GM19238 (cell line): Measurements from ENCODE around the gene RNF225.
"Not testable (repeated sequence)": the region's sequence is repeated elsewhere in the genome, so short reads cannot be mapped to it uniquely, and the experiment has no call there.

Experiments used
- DNase-seq: peaks from one replicate; pipeline ENCODE4 v3.0.0; 2011; ENCODE audit warnings: low spot score; ENCODE audit not compliant: insufficient read length

RNF225 gene

GRCh38 chr19:58386576-58387337 lies 8.7 kb upstream of the RNF225 start, which contains the start of gene RPS5:
TSS of gene RPS5 (plus strand) at chr19:58387269. CDS start at chr19:58388138, 869 bp downstream.
- DNase-seq, result peak; percentile 99

DNA sequence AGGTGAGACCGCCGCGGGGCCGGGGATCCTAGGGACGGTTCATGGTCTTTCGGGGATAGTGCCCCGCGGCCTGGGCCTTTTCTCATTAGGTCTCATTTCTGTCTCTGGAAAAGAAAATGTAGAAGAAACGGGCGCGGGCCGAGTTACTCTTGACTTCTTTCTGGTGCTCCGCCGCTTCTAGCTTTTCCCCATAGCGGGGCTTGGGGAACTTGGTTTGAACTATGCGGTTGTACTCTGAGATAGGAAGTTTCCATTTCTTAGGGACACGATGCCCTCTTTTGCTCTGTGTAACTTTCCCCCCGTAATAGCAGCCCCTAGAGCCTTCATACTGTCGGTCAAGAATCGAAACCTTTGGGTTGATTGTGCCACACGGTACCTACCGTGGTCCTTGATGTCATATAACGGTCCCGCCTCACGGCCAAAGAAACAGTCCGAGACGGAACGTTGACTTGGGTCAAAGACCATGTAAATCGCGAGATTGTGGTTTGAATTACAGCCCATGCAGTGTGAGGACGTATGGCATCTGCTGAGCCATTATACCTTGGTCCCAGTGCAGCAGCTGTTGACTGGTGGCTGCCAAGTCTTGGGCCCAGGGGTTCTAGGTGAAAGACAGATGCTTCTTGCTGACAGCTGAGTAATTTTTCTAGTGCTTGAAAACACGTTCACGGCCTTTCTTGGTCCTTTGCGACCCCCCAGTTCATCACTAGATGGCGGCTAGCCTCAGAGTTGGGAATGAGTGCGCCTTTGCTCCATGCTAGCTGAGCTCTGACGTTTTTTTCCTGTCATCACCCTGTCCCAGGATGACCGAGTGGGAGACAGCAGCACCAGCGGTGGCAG lies 7.9 kb upstream of the RNF225 start:
- no peak for DNase-seq

DNA sequence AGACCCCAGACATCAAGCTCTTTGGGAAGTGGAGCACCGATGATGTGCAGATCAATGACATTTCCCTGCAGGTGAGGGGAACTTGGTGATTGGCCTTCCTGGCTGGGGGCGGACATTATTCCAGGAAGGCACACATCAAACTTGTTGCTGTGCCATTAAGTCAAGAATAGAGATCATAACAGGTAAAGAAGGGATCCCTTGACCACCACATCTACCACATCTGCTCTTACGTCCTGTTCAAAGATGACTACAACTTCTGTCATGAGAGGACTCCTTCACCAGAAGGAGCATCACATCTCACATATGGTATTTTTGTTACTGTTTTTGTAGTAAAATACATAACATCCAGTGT lies 7.3 kb upstream of the RNF225 start:
- DNase-seq, result no peak

DNA sequence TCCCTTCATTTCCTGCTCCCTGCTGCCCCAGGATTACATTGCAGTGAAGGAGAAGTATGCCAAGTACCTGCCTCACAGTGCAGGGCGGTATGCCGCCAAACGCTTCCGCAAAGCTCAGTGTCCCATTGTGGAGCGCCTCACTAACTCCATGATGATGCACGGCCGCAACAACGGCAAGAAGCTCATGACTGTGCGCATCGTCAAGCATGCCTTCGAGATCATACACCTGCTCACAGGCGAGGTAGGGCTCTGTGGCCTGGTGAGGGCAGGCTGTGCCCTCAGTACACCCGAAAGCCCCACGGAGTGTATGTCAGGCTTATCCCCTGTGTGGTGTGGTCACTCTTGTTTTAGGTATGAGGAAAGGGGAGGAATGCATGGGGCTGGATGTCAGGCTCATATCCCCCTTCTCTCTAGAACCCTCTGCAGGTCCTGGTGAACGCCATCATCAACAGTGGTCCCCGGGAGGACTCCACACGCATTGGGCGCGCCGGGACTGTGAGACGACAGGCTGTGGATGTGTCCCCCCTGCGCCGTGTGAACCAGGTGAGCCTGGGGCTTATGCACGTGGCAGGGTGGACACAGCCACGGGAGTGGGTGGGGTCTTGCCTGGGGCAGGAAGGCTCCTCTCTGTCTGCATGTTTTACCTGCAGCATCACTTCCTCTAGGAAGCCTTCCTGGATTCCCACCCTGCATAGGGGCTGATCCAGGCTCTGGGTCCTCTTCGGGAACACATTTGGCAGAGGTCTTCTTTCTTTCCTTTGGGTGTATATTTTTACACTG lies 2.3 kb upstream of the RNF225 start:
- no peak for DNase-seq

- DNase-seq, result no peak
These were observed 1.8 kb upstream of the RNF225 start for GRCh38 chr19:58393725-58394033.

DNA sequence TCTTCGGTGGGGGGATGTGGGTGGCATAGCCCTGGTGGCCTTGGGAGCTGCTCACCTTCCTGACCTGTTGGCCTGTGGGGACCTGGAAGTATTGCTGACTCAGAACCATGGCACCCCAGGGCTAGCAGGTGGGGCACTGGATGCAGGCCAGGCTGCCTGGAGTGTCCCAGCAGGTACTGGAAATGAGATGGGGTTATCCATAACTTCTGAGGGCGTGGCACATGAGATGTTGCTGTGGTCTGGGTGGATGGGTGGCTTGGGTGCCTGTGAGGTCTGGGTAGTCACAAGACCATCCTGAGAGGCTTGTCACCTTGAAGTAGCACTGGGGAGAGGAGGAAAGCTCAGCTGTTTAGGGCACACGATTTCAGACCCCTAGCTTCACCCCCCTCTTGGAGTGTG lies 636 bp upstream of the RNF225 start:
- no peak for DNase-seq

GRCh38 chr19:58395979-58396627 lies 647 bp downstream of the RNF225 start:
- no peak for DNase-seq

- no peak for DNase-seq
These were observed 1.5 kb downstream of the RNF225 start for GRCh38 chr19:58396691-58397532.

- DNase-seq, result no peak
These were observed 2.1 kb downstream of the RNF225 start for GRCh38 chr19:58397533-58398037.

GRCh38 chr19:58398087-58398486 lies 2.6 kb downstream of the RNF225 start:
- DNase-seq, result no peak

DNA sequence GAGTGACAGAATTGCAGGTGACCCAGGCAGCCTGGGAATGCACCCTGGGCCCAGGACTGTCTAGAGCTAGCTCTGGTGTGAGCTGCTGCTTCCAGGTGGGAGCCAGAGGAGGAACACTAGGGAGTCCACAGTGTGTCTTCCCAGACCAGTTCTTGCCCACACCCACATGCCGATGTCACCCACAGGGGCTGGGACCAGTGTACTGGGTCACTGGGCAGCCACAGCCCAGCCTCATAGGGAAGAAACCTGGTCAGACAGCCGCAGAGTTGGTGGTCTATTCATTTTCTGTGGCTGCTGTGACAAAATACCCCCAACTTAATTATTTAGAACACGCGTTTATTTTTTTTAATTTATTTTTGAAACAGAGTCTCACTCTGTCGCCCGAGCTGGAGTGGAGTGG lies 3.1 kb downstream of the RNF225 start:
- DNase-seq, result no peak

- DNase-seq, result no peak
These were observed 4.4 kb downstream of the RNF225 start for GRCh38 chr19:58399903-58400302.

- no peak for DNase-seq
These were observed 5.0 kb downstream of the RNF225 start for GRCh38 chr19:58400316-58400915.

DNA sequence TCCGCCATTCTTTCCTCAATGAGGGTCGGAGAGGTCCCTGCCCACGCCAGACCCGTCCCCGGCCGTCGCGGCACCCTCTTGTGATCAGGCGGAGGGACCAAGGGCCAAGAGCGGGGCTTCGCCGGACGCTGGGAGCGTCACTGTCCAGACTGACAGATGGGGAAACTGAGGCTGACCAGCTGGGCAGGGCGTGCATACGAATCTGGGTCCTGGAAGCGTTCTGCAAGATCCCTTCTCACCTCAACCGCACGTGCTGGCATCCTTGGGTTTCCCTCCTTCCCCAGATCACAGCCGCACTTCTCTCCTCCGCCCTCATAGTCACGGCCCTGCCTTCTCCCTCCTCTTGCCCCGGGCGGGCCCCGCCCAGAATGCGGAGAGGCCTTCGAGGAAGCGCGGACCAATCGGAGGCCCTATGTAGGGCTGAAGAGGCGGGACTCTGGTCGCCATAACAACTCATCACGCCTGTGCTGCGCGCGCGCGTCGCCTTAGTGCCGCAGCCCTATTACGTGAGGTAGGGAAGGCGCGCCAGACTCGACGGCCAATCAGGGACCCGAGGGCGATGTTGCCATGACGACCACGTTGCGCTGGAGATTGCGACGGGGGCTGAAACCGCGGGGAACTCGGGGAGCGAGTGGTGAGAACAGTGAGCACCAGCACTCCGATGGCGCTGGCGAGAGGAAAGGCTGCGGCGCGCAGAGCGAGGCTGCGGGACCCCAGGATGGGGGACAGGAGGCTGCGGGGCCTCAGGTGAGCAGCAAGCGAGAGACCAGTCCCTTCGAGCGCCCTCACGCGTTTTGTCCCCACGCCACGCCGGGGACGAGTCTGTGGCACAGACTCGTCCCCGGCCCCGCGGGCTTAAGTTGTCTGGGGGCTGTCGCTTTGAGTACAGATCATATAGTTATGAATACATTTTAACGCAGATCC lies 5.7 kb downstream of the RNF225 start:
- DNase-seq, result peak; percentile 100

- DNase-seq, result no peak
These were observed 6.5 kb downstream of the RNF225 start for GRCh38 chr19:58401840-58402421.

- DNase-seq, result not testable (repeated sequence)
These were observed 8.5 kb downstream of the RNF225 start for GRCh38 chr19:58403920-58404478.

DNA sequence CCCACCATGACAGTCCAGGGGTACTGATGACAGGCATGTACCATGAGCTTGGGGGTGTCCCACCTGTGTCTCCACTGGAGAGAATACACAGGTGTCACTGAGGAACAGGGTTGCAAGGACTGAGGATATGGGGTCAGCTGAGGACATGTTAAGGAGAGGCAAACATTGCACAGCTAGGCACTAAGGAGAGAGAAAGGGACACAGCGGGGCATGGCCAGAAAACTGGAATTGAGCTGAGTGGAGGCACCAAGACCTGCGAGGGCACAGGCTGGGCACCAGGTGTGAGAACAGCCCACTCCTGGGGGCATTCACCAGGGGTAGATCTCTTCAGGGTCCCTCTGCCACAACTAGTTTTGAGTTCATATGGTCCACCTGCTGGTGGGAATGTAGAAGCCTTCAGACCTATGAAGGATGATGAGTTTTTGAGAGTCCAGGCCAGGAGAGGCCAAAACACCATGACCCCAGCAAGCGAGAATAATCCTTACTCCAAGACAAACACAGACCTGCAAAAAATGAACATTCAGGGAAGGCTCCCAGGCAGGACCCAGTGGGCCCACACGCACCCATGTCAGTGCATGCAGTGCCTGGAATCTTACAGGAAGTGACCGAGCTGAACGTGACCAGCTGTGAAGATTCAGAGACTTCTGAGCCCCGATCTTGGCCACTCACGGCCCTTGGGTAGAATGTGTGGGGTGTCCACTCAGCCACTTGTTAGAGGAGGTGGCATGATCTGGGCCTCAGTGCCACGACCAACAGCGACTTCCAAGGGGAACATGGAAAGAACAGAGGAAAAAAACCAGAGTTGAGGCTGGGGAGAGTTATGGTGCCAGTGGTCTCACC lies 11.6 kb downstream of the RNF225 start:
- DNase-seq, result no peak
